Peyer's patch (tissue), 4 donors: ENCODE results near the gene LRRC1. TPM values are rescaled to one million over a fixed set of nuclear protein-coding genes. Genes with fewer than 3 reads are reported as not detected.

Experiments
- DNase-seq, 3 donors: peaks; one replicate each; pipeline ENCODE4 v3.0.0-alpha.2; 2017 to 2019
- H3K27ac ChIP-seq, 4 donors: fragments of 200-600 bp; sonication (generic); one replicate each; pipeline ENCODE4 v1.5.1; 2016 to 2019
- H3K27me3 ChIP-seq, 2 donors: fragments of 200-600 bp; sonication (generic); one replicate each; pipeline ENCODE4 v1.5.1; 2019
- H3K36me3 ChIP-seq, 3 donors: fragments of 200-600 bp; sonication (generic); one replicate each; pipeline ENCODE4 v1.5.1; 2016 to 2019
- H3K4me1 ChIP-seq, 4 donors: fragments of 200-600 bp; sonication (generic); one replicate each; pipeline ENCODE4 v1.5.1; 2016 to 2019
- H3K4me3 ChIP-seq, 4 donors: fragments of 200-600 bp; sonication (generic); 1 replicate in 3 of 4; 2 replicates in 1 of 4; pipeline ENCODE4 v1.5.1; 2016 to 2019; ENCODE audit warnings: mild to moderate bottlenecking in 1 of 4
- H3K9me3 ChIP-seq, 4 donors: fragments of 200-600 bp; sonication (generic); one replicate each; pipeline ENCODE4 v1.5.1; 2016 to 2019; ENCODE audit warnings: mild to moderate bottlenecking in 1 of 4
- POLR2A ChIP-seq, 2 donors: fragments of 450-650 bp; IDR thresholded peaks; one replicate each; pipeline ENCODE4 v1.5.1; 2017; ENCODE audit warnings: antibody characterized with exemption in 2 of 2, mild to moderate bottlenecking in 2 of 2, moderate library complexity in 2 of 2
- total RNA-seq, 4 donors: library from RNA; depleted of rRNA; stranded (reverse); fragments of >200 nt; gene quantifications; one replicate each; pipeline ENCODE4 v1.1.0, GENCODE V29; 2016
- TF ChIP-seq, protein P1 (sequence below), 6 experiments: fragments of 450-650 bp in 4 of 6; fragments of 200-600 bp in 2 of 6; sonication (generic) in 1 of 6; IDR thresholded peaks; one replicate each; pipeline ENCODE4 v1.5.1; 2017 to 2019; ENCODE audit warnings: antibody characterized with exemption in 6 of 6, mild to moderate bottlenecking in 3 of 6, moderate library complexity in 1 of 6

The LRRC1 gene
- total RNA-seq, 4 donors from 2014 or later: 37.1 to 63.6 (median 49.8) TPM

DNA sequence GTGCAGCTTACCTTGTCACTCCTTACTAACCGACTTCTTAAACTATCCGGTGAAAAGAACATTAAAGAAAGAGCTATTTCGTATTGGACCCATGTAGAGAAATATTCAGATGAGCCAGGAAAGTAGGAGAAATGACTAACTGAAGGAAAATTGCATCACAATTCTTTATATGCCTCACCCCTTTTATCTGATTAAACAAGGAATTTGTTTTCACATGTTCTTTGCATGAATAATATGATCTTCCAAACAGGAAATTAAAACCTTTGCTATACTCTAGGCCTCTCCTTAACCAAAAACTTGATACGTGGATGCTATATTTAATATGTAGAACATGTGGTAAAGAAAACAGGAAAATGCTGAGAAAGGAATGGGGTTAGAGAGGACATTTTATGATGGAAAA, 41.9 kb upstream of the LRRC1 start:
- TF ChIP-seq POLR2A (IDR thresholded peaks at IDR 0.05): no peak
- TF ChIP-seq, protein P1, sequence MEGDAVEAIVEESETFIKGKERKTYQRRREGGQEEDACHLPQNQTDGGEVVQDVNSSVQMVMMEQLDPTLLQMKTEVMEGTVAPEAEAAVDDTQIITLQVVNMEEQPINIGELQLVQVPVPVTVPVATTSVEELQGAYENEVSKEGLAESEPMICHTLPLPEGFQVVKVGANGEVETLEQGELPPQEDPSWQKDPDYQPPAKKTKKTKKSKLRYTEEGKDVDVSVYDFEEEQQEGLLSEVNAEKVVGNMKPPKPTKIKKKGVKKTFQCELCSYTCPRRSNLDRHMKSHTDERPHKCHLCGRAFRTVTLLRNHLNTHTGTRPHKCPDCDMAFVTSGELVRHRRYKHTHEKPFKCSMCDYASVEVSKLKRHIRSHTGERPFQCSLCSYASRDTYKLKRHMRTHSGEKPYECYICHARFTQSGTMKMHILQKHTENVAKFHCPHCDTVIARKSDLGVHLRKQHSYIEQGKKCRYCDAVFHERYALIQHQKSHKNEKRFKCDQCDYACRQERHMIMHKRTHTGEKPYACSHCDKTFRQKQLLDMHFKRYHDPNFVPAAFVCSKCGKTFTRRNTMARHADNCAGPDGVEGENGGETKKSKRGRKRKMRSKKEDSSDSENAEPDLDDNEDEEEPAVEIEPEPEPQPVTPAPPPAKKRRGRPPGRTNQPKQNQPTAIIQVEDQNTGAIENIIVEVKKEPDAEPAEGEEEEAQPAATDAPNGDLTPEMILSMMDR (IDR thresholded peaks at IDR 0.05): no peak
- H3K9me3 ChIP-seq: no peaks in the 10 kb centered on the region
- H3K27ac ChIP-seq: no peak overlapping the region
- H3K4me3 ChIP-seq: no peak overlapping the region
- H3K36me3 ChIP-seq: no peaks in the 10 kb centered on the region
- H3K4me1 ChIP-seq: no peaks in the 10 kb centered on the region
- no peaks in the 10 kb centered on the region for H3K27me3 ChIP-seq
- DNase-seq: no peak

DNA sequence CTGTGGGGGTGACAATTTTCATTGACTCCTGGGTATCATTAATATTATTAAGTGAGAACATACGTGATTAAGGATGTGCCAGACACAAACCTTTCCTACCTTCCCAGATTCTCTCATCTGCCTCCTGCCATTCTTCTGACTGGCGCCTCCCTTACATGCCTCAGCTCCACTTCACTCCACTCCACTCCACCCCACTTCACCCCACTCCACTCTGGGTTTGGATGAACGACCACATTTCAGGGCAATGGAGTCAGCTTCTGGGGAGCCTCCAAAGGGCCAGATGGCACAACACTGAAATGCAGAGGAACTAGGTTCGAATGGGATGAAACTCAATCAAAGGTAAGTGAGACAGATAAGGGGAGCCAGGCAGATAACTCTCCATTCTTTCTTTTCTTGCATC, 40.5 kb upstream of the LRRC1 start:
- H3K27ac ChIP-seq: no peak overlapping the region
- no peak overlapping the region for H3K4me3 ChIP-seq
- DNase-seq: no peak
- no peaks in the 10 kb centered on the region for H3K36me3 ChIP-seq
- H3K4me1 ChIP-seq: no peaks in the 10 kb centered on the region
- no peak for TF ChIP-seq POLR2A (IDR thresholded peaks at IDR 0.05)
- TF ChIP-seq, protein P1 (IDR thresholded peaks at IDR 0.05): no peak
- no peaks in the 10 kb centered on the region for H3K27me3 ChIP-seq
- H3K9me3 ChIP-seq: no peaks in the 10 kb centered on the region

DNA sequence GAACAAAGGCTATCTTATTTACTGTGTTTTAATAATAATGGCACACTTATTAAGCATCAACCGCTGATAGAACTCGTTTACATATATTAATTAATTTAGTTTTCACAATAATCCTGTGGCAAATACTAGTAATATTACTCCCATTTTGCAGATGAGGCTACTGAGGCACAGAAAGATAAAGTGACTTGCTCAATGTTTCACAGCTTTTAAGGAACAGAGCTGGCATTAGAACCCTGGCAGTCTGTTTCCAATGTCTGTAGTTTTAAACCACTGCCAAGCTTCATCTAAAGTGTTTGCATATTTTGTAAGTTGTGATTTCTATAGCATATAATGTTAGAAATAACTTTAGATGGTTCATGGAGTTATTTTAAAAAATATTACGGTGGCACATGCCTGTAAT, 38.4 kb upstream of the LRRC1 start:
- H3K27ac ChIP-seq: no peak overlapping the region

DNA sequence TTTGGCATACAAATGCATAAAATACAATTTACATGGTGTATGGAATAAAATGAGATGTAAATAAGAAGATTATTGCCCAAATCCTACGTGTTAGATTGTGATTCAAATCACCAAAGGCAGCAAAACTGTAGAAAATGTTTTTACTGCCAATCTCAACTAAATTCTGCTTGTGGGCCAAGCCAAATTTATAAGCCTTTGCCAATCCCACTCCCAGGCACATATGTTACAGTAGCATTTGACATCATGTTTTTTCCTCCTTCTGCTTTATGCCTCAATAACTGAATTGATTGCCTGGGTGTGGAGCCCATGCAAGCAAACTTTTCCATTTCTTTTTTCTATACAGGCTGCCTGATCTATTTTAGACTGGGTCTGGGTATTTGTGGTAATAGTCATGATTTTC, 36.3 kb upstream of the LRRC1 start:
- H3K4me3 ChIP-seq: no peak overlapping the region
- H3K27ac ChIP-seq: no peak overlapping the region
- no peaks in the 10 kb centered on the region for H3K4me1 ChIP-seq
- H3K36me3 ChIP-seq: no peaks in the 10 kb centered on the region
- TF ChIP-seq, protein P1 (IDR thresholded peaks at IDR 0.05): no peak
- TF ChIP-seq POLR2A (IDR thresholded peaks at IDR 0.05): no peak
- H3K27me3 ChIP-seq: no peaks in the 10 kb centered on the region
- DNase-seq: no peak
- no peaks in the 10 kb centered on the region for H3K9me3 ChIP-seq

More for the DNA sequence above, 38.4 kb upstream of the LRRC1 start:
- Histone ChIP-seq H3K36me3 (no peaks in the 10 kb centered on the region), H3K9me3 (no peaks in the 10 kb centered on the region), H3K27me3 (no peaks in the 10 kb centered on the region), H3K4me1 (no peaks in the 10 kb centered on the region), H3K4me3 (no peak overlapping the region)
- no peak for TF ChIP-seq POLR2A (IDR thresholded peaks at IDR 0.05)
- TF ChIP-seq, protein P1 (IDR thresholded peaks at IDR 0.05): no peak
- no peak for DNase-seq

DNA sequence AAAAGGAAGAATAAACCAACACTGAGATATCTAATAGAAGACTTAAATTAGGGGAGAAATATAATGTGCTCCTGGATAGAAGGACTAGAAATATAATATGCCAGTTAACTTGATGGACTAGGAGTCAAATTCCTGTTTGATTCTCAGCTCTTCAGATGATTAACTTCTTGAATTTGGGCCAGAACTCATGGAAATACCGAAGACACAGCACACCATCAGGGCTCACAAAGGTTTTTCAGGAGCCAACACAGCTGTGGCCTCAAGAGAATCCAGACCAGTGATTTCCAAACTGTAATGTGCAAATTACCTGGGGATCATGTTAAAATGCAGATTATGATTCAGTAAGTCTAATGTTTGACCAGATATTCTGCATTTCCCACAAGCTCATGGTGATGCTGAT, 33.8 kb upstream of the LRRC1 start:
- H3K27ac ChIP-seq: no peak overlapping the region
- no peaks in the 10 kb centered on the region for H3K27me3 ChIP-seq
- no peak for TF ChIP-seq POLR2A (IDR thresholded peaks at IDR 0.05)
- TF ChIP-seq, protein P1 (IDR thresholded peaks at IDR 0.05): no peak
- H3K9me3 ChIP-seq: no peaks in the 10 kb centered on the region
- no peak for DNase-seq
- no peak overlapping the region for H3K4me3 ChIP-seq
- H3K36me3 ChIP-seq: no peaks in the 10 kb centered on the region
- no peaks in the 10 kb centered on the region for H3K4me1 ChIP-seq

DNA sequence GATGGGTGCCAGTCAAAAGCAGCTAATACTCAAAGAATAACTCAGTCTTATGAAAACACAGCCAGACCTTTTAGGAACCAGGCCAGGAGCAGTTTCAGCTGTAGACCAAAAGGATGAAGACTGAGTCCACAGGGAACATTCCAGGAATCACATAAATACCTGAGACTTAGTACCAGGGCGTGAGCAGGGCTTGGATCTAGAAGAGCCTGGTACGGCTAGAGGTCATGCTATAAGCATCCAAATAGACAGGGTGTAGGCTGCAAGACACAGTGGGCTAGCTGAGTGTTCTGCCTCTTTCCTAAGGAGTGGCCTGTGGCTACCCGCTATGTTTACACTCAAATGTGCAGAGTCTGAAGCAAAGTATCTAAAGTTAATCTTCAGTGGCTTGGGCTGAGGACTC, 29.5 kb upstream of the LRRC1 start:
- H3K36me3 ChIP-seq: no peaks in the 10 kb centered on the region
- no peak for DNase-seq
- H3K27me3 ChIP-seq: no peaks in the 10 kb centered on the region
- no peak overlapping the region for H3K4me3 ChIP-seq
- H3K27ac ChIP-seq: no peak overlapping the region
- H3K4me1 ChIP-seq: no peaks in the 10 kb centered on the region
- TF ChIP-seq, protein P1 (IDR thresholded peaks at IDR 0.05): no peak
- no peak for TF ChIP-seq POLR2A (IDR thresholded peaks at IDR 0.05)
- H3K9me3 ChIP-seq: no peaks in the 10 kb centered on the region
